Inferior parietal cortex (tissue), 1 donor: ENCODE results near the gene GBE1.
"Not testable (repeated sequence)": the region's sequence is repeated elsewhere in the genome, so short reads cannot be mapped to it uniquely, and the experiment has no call there.

Experiments used
- DNase-seq: peaks from one replicate; pipeline ENCODE4 v3.0.0-alpha.2; 2016; ENCODE audit errors: extremely low spot score

The GBE1 gene

DNA sequence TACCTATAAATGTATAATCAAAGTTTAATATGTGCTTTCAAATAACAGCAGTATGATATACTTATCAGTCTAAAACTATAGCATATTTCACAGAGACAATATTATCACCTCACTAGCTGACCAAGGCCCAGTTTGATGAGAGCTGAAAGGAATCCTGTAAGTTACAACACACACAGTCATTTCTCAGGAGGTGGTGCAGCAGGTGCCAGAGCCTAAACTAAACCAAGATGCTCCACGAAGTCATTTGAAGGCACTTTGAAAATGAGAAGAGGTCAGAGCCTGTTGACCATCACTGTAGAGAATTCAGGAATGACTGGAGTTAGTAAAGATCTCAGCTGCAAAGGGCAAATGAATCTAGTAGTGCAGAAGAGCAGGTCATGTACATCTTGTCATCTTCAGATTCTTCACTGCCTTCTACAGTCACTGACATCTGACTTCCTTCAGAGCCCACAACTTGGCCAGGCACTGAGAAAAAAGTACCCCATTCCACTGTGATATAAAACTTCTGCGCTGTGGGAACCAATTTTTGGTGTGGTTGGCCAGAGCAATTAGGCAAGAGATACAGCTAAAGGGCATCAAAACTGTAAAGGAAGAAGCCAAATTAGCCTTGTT, 7.9 kb downstream of the GBE1 start:
- DNase-seq, result no peak

- DNase-seq, result no peak
These were observed 8.8 kb downstream of the GBE1 start for GRCh38 chr3:81752604-81753003.

GRCh38 chr3:81749265-81749664, 12.2 kb downstream of the GBE1 start:
- no peak for DNase-seq

GRCh38 chr3:81747280-81747679, 14.2 kb downstream of the GBE1 start:
- DNase-seq, result not testable (repeated sequence)

- DNase-seq, result no peak
These were observed 17.1 kb downstream of the GBE1 start for GRCh38 chr3:81744366-81744765.

DNA sequence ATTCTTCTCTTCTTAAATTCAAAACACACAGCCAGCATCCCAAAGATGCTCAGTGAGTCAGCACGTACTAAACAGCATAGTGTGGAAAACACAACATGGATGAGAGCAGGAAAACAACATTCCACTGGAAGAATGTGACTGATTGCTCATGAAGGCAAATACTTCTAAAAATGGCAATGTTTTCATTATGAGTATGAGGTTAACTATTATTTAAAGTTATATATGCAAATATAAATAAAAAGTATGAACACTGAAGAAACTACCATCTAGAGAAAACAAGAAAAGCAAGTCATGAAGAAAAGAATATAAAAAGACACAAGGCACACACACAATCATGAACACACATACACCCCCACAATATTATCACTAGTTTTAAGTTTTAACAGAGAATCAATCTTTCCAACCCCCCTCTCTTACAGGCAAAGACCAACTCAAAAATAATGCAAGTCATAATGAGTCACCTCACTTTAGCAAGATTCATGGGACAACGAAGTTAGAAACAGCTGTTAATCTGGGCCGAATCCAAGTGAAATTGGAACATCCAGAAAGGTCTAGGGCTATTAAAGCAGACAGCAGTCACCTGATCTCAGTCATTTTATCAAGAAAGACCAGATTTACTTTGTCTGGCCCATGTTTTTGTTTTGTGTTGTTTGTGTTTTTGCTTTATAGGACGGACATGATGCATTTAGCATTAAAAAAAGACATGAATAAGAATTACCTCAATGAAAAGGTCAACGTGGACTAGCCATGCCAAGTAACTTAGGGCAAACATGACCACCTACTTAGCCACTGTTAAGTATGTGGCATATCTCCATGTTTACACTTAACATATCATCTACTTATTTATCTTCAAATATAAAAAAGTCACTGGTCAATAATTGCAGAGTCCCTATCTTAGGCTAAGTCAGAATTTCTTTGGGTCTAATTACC, 18.1 kb downstream of the GBE1 start:
- no peak for DNase-seq

GRCh38 chr3:81742581-81742980, 18.9 kb downstream of the GBE1 start:
- no peak for DNase-seq

- DNase-seq, result no peak
These were observed 20.2 kb downstream of the GBE1 start for GRCh38 chr3:81741216-81741615.

GRCh38 chr3:81740731-81741130, 20.7 kb downstream of the GBE1 start:
- no peak for DNase-seq

GRCh38 chr3:81735334-81735733, 26.1 kb downstream of the GBE1 start:
- no peak for DNase-seq

GRCh38 chr3:81734742-81735141, 26.7 kb downstream of the GBE1 start:
- no peak for DNase-seq

DNA sequence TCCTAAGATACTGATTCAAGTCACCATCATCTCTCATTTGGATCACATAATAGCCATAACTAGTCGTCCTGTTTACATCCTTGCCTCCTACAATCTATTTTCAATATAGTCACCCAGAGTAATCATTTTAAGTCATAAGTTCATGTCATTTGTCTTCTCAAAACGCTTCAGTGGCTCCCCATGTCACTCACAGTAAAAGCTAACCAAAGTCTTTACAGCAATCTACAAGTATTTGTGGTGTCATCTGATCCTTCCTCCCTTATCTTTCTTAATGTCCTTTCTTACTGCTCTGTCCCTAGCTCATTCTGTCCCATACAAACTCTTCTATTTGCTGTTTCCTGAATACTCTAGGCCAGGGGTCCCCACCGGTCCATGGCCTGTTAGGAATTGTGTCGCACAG, 28.8 kb downstream of the GBE1 start:
- no peak for DNase-seq

DNA sequence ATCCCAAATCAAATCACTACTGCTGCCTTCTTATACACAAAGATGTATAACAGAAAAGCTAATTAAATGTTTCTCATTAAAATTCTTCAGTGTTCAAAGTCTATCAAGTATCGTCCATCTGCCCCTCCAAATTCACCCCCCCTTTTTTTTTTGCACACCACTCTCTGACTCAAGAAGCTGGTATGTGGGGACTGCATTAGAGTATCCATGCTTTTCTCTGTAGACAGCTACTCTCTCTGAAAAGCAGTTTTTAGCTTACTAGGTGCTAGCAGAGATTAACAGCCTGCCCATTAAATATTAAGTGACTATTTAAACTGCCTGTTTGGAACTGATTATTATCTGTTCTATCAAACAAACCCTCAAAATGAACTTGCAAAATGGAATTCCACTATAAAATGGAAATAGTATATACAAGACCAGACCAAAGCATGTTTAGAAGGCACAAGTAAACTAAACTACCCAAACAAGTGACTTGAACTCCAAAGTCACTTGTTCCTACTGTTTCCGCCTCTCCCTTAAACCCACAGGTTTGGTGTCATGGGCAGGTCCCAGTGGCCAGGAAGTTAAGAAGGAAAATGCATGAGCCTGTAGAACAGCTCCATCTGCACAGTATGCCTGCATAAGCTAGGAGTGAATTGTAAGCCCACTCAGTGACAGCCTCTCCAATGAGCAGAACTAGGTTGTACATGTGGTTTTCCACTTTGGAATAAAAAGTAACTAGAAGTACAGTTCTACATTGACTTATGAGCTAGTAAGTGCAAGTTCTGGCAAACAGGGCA, 32.5 kb downstream of the GBE1 start:
- no peak for DNase-seq

- DNase-seq, result no peak
These were observed 34.7 kb downstream of the GBE1 start for GRCh38 chr3:81726735-81727134.

GRCh38 chr3:81726132-81726531, 35.3 kb downstream of the GBE1 start:
- no peak for DNase-seq

DNA sequence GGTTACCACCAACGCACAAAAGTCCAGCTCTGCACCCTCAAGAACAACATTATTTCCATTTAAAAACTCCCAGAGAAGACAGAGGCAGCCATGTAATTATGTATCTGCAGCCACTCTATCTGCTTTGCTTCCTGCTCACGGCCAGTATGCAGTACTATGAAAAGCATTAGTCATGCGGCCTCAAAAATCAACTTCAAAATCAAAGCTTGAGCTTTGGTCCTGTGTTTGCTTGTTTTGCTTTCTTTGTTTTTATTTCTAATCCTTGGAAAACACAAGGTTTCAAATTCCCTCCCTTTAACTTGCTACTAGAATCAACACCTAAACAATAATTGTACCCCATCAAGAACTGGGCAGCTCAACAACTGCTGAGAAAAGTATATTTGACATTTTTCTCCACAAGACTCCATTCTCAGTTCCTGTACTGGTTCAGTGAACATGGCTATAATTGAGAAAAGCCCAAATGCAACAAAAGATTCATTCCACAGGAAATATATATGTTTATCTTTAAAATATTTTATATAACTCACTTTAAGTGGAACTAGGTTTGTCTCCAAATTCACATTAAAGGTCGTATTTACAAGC, 37.6 kb downstream of the GBE1 start:
- peak; percentile 47 for DNase-seq

DNA sequence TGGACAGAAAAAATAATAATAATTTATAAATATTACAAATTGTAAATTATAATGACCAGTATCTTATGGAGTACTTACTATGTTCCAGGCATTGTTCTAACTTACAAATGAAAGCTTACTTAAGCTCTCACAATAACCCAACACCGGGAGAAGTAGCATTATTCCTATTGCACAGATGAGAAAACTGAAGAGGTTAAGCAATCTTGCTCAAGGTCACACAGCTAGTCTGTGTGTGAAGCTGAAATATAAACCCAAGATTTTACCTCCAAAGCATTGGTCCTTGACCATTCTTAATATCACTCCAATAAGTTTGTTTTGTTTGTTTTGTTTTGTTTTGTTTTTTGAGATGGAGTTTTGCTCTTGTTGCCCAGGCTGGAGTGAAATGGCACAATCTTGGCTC, 43.1 kb downstream of the GBE1 start:
- DNase-seq, result no peak

DNA sequence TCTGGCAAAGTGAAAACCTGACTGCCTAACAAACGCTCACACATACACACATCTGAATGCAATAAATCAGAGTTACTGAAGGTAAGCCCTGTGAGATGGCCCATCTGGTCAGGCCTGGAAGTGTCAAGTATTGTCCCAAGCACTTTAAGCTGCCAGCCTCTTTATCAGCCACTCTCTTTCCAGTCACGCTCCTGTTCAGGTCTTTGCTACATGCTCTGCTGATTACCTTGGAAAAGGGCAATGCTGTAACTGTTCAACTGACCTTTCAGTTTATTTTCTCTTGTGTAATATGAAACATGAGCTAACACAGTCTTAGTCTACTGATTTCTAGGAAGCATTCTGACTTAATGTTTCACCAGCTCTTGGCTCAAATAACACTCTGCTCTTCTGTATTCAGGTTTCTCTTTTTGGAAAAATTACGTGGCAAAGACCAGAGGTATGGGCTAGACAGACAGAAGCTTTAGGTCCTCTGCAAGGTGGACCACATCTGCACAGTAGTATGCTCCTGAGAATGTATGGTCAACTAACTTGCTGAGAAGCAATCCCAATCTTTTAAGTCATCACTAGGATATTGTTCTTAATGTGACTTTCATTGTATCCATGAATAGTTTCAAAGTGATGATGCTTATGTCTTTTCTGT, 44.5 kb downstream of the GBE1 start:
- DNase-seq, result no peak

DNA sequence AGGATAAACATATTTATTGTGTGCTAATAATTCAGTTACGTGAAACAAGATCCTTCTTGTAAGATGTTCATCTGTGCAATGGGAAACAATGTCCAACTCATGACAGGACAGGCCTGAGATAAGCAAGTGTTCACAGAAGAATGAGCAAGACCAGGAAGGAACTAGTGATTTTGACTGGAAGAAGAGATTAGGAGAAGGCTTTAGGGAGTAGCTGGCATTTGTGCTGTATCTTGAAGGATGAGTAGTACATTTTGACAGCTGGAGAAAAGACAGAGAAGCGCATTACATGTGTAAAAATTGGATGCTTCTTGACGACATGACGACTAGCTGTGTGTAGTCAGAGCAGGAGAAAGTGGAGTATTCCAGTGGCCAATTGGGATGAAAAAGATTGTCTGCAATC, 48.4 kb downstream of the GBE1 start:
- no peak for DNase-seq

DNA sequence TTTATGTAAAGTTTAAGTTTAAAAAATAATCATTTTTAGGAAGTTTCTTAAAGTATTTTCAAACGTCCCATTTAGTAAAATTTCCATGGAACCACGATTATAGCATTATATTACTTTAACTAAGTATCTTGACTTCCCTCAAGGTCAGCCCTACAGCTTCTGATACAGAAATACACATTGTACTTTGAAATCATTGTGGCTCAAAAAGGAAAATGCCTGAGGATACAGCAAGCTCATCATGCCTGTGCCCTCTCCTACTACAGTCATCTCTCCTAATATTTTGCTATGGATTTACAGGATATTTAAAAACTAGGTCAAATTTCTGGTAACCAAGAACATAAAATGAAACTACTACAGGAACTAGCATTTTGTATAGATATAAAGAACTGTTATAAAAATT, 51.8 kb downstream of the GBE1 start:
- DNase-seq, result no peak

- DNase-seq, result no peak
These were observed 53.4 kb downstream of the GBE1 start for GRCh38 chr3:81707996-81708395.

DNA sequence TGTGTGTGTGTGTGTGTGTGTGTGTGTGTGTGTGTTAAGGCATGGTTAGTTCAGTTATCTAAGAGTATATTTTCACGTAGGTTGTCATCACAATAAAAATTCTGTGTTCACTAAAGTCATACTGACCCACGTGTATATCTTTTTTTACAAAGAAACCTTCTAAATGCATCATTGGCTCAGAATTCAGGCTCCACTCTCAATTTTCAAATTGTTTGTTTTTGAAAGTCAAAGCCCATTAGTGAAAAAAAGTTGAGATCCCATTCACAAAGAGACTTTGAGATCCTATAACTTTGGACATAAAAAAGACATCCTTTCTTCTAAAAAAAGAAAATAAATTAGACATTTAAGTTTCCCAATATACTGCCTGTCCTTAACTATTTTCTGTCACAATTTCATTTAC, 59.3 kb downstream of the GBE1 start:
- no peak for DNase-seq
